ENCODE data around the gene RHBG.

- TF ChIP-seq CTCF (IDR thresholded peaks at IDR 0.05), result no peak
- no peak for TF ChIP-seq EP300 (IDR thresholded peaks at IDR 0.05; ENCODE audit: low read depth)
- no peak for TF ChIP-seq POLR2A (IDR thresholded peaks at IDR 0.05)
Measured at GRCh38 chr1:156421062-156421938, 52.3 kb downstream of the RHBG start.
